ENCODE measurements around the gene B3GALT6. TPM values are rescaled to one million over a fixed set of nuclear protein-coding genes. Genes with fewer than 3 reads are reported as not detected.

Gene B3GALT6
- total RNA-seq (2021; fragmentation: NEBNext Ultra II Directional; extraction: Animal tissue kit (Norgen Biotek cat#: 25700)): 10 to 100 TPM; 24.5 to 35.7 (median 25.8) TPM
- long read RNA-seq, transcript B3GALT6-201 (1 exons, 2,783 nt): major isoform, 10 of 11 reads
- long read RNA-seq, partial matches to known transcripts: 0 of 11 reads
- long read RNA-seq, other reads (novel, unspliced or antisense): 0 of 11 reads

GRCh38 chr1:1232208-1232795 lies at the start of gene B3GALT6:
Gene B3GALT6, plus strand, starts transcription at chr1:1232237. Its CDS starts 42 bp downstream, at chr1:1232279.
- Mint-ChIP-seq H3K27me3 (ENCODE audit: insufficient read depth) (peaks cover 6% of the 10 kb centered on the region; the same call in 1 of the 2 replicates), H3K4me3 (peak within 1 kb of the TSS; percentile 93), H3K9me3 (peaks cover 6% of the 10 kb centered on the region), H3K4me1 (ENCODE audit: low read depth) (peaks cover 30% of the 10 kb centered on the region), H3K27ac (peak within 1 kb of the TSS; percentile 88), H3K36me3 (ENCODE audit: low read depth) (peaks cover 27% of the 10 kb centered on the region)
- DNase-seq: no peak
- TF ChIP-seq CTCF (IDR thresholded peaks at IDR 0.05): no peak

GRCh38 chr1:1182491-1183220 lies 49.4 kb upstream of the B3GALT6 start:
- Mint-ChIP-seq H3K4me3 (no peak overlapping the region), H3K27me3 (ENCODE audit: insufficient read depth) (peaks cover 11% of the 10 kb centered on the region), H3K4me1 (ENCODE audit: low read depth) (no peaks in the 10 kb centered on the region), H3K27ac (no peak overlapping the region), H3K36me3 (ENCODE audit: low read depth) (no peaks in the 10 kb centered on the region), H3K9me3 (no peaks in the 10 kb centered on the region)
- DNase-seq: no peak
- TF ChIP-seq CTCF (IDR thresholded peaks at IDR 0.05): no peak

- Mint-ChIP-seq H3K4me1 (ENCODE audit: low read depth) (peaks cover 4% of the 10 kb centered on the region; the same call in 1 of the 2 replicates), H3K9me3 (no peaks in the 10 kb centered on the region), H3K4me3 (no peak overlapping the region), H3K27me3 (ENCODE audit: insufficient read depth) (peaks cover 9% of the 10 kb centered on the region), H3K36me3 (ENCODE audit: low read depth) (no peaks in the 10 kb centered on the region), H3K27ac (no peak overlapping the region)
- no peak for TF ChIP-seq CTCF (IDR thresholded peaks at IDR 0.05)
- no peak for DNase-seq
Measured at GRCh38 chr1:1183221-1183747, 48.8 kb upstream of the B3GALT6 start.

- DNase-seq: no peak
- H3K9me3 Mint-ChIP-seq: no peaks in the 10 kb centered on the region
Measured at GRCh38 chr1:1183833-1184775, 47.9 kb upstream of the B3GALT6 start.

More at GRCh38 chr1:1183833-1184775, 47.9 kb upstream of the B3GALT6 start:
- no peak for TF ChIP-seq CTCF (IDR thresholded peaks at IDR 0.05)
- Mint-ChIP-seq H3K4me3 (no peak overlapping the region), H3K27ac (no peak overlapping the region), H3K27me3 (ENCODE audit: insufficient read depth) (peaks cover 9% of the 10 kb centered on the region), H3K36me3 (ENCODE audit: low read depth) (no peaks in the 10 kb centered on the region), H3K4me1 (ENCODE audit: low read depth) (peaks cover 4% of the 10 kb centered on the region; the same call in 1 of the 2 replicates)

Data from HFFc6 (cell line).